Measurements from ENCODE around the gene GFAP. TPM values are rescaled to one million over a fixed set of nuclear protein-coding genes. Genes with fewer than 3 reads are reported as not detected.
A peak's percentile ranks its signal among the peaks of the same experiment; 100 is the strongest.

Gene GFAP
- total RNA-seq, 1 donor from 2014 or later: 155 TPM

DNA sequence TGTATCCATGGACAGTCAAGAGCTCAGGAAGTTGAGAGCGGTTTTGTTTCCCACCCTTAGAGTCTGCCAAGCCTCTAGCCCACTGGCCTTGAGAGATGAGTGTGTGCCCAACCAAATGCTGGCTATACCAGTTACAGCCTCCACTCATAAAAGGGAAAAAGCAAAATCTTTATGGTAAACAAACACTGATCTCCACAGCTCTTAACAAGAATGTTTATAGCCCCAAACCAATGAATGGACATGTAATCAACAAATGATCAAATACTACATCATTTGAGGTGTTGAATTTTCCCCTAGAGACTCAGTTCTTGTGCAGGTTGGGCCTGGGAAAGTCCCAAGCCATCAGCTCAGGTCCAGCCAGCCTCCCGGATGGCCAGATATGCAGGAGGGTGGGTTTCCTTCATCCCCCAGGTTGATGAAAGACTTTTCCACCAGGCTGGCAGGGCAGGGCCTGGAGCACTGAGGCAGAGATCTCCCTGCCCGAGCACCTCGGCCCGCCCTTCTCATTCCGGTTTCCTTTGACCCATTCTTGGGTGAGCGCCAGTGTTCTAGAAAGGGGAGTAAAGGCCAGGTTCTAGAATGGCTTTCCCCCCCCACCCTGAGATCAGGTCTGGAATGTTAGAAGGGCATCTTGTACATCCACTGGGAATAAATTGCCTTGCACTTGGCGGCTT, 12.2 kb downstream of the GFAP start:
- FAIRE-seq (no peak), DNase-seq (ENCODE audit: low spot score in 2 of 2) (no peak)

DNA sequence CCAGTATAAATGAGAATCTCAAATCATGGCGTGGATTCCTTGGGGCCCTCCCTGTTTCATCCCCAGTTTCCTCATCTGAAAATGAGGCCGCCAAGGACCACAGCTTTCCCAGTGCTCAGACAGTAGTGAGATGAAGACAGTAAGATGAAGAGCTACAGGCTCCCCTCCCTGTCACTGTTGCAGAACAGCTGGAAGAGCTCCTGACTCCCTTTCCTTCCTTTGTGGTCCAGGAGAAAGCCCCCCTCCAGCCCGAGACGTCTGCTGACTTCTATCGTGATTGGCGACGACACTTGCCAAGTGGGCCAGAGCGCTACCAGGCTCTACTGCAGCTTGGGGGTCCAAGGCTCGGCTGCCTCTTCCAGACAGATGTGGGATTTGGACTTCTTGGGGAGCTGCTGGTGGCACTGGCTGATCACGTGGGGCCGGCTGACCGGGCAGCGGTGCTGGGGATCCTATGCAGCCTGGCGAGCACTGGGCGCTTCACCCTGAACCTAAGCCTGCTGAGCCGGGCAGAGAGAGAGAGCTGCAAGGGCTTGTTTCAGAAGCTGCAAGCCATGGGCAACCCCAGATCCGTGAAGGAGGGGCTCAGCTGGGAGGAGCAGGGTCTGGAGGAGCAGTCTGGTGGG, 13.1 kb downstream of the GFAP start:
- DNase-seq (ENCODE audit: low spot score in 2 of 2): no peak
- FAIRE-seq: no peak

DNA sequence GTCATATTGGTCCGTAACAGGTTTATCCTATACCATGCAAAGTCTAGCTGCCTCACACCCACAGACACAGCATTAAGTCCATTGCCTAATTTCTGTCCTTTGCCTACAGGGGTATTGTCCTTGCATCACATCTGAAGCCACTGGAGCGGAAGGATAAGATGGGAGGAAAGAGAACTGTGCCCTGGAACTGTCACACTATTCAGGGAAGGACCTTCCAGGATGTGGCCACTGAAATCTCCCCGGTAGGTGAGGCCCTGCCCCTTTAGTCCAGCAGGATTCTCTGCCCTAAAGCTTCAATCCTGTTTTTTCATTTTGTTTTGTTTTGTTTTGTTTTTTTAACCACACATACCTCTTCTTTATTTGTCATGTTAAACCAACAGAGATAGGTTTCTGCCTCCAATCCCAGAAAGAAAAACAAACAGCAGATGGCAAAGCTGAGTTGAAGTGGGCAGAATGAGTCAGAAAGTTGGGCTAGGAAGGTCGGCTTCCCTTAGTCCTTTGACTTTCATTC, 13.8 kb downstream of the GFAP start:
- no peak for FAIRE-seq
- DNase-seq (ENCODE audit: low spot score in 2 of 2): no peak

DNA sequence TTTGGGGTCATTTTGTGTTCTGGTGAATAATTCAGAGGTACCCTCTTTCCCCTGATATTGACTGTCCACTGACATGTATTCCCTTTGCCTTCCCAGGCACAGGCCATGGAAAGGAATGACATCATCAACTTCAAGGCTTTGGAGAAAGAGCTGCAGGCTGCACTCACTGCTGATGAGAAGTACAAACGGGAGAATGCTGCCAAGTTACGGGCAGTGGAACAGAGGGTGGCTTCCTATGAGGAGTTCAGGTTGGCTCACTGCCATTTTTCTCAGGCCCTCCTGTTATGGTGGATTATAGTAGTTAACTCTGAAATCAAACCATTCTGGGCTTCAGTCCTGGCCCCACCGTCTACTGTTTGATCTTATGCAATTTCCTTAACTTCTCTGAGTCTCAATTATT, 14.4 kb downstream of the GFAP start:
- no peak for DNase-seq (ENCODE audit: low spot score in 2 of 2)
- FAIRE-seq: no peak

DNA sequence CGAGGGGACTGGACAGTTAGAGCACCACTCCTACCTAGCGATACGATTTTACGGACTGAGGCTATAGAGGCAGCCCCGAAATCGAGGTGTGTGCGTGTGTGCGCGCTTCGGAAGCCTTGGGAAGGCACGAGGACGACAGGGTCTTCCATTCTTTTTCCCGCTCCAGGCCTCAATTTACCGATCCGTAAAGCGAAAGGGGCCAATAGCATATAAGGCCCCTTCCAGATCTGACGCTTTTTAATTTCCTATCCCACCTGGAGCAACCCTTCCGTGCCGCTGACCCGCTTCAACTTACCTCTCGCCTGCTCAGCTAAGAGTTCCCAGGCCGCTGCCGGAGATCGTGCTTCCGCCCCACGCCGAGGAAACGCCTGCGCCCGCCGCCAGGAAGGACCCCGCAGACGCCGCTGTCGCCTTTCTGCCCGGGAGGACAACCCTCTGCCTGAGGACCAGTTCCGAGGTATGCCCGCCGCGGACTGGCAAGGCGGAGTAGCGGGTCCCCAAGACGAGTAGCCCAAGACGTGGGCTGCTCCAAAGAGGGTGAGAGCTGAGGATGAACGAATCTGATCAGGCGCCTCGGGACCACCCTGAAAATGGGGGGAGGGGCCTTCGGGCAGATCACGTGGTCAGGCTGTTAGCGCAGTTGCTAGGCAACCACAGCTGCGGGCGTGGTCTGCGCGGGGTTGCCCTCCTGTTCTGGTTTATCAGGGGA, 16.1 kb downstream of the GFAP start, which contains the start of gene EFTUD2:
EFTUD2 (minus strand) TSS at position 372 of the 709 bp plus-strand sequence. CDS start 4,924 bp downstream, outside the sequence.
- DNase-seq (ENCODE audit: low spot score in 2 of 2): peak; percentile 81 to 87
- FAIRE-seq: no peak

DNA sequence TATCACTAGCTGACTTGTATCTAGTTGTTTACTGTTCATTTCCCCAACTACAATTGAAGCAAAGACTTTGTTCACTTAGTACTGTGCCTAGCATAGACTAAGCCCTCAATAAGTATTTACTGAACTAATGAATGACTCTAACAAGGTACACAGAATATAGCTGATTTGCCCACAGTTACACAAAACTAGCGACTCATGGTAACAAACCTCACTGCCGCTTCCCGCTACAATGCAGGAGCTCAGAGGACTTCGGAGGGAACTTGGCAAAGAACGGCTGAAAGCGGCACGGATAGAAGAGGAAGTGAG, 16.6 kb downstream of the GFAP start:
- DNase-seq (ENCODE audit: low spot score in 2 of 2) (no peak), FAIRE-seq (no peak)

DNA sequence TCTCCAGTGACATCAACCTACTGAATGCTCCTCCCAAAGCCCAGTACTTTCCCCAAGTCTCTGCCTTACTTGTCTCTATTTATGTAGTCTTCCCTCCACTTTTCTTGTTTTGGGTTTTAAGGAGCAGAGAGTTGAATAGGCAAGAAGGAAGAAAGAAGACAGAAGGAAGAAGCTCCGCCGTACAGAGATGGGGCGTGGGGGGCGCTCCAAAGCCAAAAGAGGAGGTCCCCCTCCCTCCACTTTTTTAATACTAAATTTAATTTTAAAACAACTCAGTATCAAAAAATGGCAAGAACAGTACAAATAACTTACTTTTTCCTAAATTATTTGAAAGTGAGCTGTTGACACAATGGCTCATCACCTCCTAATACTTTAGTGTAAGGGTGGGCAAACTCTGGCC, 20.7 kb downstream of the GFAP start:
- FAIRE-seq: no peak

DNA sequence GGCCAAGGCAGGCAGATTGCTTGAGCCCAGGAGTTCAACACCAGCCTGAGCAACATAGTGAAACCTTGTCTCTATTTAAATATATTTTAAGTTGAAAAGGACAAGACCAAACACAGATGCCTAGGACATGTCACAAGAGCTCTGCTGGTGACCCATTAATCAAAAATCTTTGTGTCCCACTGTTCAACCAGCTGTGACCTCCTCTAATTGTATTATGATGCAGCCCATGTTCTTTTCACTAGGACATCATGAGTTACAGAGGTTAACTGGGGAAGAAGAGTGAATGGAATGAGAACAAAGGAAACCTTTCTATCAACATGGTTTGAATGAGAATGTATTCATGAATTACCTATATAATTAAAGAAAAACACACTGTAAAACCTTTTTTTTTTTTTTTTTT, 23.1 kb downstream of the GFAP start:
- DNase-seq (ENCODE audit: low spot score in 2 of 2): no peak
- FAIRE-seq: no peak

More for the DNA sequence above, 20.7 kb downstream of the GFAP start:
- DNase-seq (ENCODE audit: low spot score in 2 of 2): no peak

DNA sequence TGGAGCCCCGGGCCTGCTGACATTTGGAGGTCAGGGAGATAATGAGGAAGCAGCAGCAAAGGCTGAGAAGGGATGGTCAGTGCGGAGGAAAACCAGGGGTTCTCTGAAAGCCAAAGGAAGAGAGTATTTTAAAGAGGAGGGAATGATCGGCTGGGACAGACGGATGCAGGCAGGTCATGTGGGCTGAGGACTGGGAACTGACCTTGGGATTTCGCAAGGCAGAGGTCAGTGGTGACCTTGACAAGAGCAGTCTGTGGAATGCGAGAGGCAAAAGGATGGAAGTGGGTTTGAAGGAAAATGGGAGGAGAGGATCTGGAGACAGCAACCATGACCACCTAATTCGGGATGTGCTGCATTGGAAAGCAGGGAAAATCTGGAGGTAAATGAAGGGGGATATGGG, 26.3 kb downstream of the GFAP start:
- FAIRE-seq (no peak), DNase-seq (ENCODE audit: low spot score in 2 of 2) (no peak)

DNA sequence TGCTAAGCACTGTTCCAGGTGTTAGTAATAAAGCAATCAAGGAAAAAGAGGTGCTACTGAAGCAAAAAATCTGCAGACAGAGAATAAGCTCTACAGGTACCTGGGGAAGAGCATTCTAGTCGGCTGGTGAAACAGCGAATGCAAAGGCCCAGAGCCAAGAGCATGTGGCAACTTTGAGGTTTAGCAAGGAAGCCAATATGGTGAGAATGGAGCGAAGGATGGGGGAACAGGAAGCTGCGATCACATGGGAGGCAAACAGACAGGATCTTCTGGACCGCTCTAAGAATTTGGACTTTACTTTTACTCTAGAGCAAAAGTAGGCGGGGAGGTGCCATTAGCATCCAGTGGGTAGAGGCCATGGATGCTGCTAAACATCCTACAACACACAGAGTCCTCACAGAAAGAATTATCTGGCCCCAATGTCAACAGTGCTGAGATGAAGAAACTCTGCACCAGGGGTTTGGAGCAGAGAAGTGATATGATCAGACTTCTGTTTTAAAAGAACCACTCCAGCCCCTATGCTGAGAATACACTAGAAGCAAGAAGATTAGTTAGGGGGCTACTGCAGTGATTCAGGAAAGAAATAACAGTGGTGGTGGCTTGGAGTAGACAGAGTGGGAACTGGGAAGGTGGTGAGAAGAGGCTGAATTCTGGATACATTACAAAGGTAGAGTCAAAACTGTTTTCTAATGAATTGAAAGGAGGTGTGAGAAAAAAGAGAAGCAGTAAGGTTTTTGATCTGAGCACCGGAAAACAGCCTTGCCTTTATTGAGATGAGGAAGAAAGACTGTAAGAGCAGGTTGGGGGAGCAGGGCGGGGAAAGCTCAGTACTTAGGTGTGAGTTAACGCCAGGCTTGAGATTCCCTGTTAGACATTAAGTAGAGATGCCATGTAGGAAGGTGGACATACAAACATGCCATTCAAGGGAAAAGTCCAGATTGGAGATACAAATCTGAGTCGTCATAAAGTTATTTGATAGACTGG, 27.0 kb downstream of the GFAP start:
- FAIRE-seq: no peak
- DNase-seq (ENCODE audit: low spot score in 2 of 2): no peak

DNA sequence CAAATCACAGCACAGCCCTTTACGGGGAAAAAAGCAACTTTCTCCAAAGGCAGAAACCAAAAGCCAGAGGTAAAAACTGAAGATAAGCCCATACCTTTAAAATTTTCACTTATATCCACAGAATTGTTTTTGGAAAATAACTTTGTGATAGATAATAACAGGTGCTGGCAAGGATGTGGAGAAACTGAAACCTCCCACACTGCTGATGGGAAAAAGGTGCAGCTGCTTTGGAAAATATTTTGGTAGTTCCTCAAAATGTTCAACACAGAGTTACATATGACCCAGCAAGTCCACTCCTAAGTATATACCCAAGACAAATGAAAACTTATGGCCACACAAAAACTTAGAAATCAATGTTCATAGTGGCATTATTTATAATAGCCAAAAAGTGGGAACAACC, 28.3 kb downstream of the GFAP start:
- no peak for DNase-seq (ENCODE audit: low spot score in 2 of 2)
- no peak for FAIRE-seq

DNA sequence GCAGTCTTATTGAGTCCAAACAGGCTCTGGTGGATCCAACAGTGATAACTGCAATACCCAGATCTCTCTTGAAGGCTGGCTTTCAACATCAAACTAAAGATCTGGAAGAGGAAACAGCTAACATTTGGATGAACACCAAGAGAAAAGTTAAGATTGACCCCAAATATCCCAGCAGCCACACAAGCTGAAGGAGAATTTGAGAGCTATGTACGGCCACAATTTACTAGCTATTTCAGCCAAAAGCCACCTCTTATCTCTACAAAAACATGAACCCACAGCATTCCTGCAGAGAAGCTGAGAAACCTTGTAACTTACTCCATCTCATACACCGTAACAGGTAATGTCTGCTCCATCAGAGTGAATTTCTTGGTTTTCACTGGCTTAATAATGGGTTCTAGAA, 30.4 kb downstream of the GFAP start:
- FAIRE-seq: no peak
- no peak for DNase-seq (ENCODE audit: low spot score in 2 of 2)

DNA sequence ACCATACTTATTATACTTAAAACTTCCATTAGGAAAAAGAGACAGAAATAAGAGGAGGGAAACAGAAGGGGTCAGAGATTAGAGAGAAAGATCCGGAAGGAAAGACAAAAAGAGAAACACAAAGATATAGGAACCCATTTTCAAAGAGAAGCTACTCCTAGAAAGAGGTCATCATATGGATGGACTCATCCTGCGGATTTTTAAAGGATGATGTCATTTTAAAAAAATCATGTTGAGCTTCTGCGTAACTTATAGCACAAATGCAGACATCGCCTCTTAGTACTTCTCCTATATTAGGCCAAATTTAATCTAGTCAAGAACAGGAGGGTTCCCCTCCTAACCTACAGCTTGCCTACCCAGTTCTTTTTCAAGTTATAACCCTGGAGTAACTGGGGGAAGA, 34.2 kb downstream of the GFAP start:
- FAIRE-seq (no peak), DNase-seq (ENCODE audit: low spot score in 2 of 2) (no peak)

DNA sequence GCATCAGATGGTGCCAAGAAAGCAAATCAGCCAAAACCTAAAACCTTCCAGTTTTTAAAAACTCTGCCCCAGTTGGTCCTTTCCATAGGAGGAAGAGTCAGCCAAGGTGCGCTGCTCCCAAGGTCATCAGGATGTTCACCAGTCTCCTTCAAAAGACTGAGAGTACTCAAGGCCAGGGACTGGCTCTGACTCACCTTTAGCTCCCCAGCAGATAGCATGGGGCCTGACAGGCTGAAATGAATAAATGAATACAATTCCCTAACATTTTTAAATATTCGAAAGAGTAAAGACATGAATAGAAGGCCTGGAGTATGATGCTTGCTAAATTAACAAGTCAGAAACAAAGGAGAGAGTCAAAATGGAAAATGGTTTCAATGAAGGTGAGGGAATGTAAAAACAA, 35.2 kb downstream of the GFAP start:
- FAIRE-seq (no peak), DNase-seq (ENCODE audit: low spot score in 2 of 2) (no peak)

DNA sequence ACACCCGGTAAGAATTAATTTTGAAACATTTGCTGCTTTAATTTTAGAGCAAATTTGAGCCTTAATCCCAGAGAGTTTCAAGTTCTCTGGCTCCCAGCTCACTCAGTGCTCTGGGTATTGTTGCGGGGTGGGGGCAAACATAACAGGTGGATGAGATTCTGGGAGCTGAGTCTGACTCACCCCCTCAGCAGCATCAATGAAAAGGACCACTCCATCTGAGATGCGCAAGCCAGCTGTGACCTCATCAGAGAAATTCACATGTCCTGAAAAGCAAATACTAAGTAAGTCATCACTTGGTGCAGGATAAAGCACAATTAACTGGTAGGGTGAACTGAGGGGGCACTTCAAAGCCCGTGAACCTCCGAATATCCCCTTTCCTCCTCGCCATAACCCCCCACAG, 35.9 kb downstream of the GFAP start:
- FAIRE-seq (no peak), DNase-seq (ENCODE audit: low spot score in 2 of 2) (no peak)

DNA sequence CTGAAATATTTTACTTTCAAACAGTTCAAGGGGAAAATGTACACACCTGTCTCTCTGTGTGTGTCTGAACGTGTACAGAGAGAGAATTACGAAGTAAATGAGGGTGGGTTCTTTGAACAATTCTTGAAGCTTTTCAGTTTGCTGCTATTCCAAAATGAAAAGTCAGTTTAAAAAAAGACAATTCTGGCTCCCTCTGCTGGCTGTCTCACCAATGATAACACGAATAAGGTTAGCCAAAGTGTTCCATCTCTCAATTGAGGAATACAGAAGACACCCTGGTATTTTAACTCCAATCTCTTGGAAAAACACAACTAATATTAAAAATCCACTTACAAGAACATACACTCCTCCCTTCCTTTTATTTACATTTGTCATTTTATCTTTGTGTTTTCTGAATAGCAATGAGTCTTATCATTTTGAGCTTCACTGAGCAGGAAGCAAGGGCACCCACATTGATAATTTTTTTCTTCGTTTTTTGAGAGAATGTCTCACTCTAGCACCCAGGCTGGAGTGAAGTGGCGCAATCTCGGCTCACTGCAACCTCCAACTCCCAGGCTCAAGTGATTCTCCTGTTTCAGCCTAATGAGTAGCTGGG, 36.6 kb downstream of the GFAP start:
- DNase-seq (ENCODE audit: low spot score in 2 of 2): peak in 1 of 2 donors; percentile 47
- no peak for FAIRE-seq

DNA sequence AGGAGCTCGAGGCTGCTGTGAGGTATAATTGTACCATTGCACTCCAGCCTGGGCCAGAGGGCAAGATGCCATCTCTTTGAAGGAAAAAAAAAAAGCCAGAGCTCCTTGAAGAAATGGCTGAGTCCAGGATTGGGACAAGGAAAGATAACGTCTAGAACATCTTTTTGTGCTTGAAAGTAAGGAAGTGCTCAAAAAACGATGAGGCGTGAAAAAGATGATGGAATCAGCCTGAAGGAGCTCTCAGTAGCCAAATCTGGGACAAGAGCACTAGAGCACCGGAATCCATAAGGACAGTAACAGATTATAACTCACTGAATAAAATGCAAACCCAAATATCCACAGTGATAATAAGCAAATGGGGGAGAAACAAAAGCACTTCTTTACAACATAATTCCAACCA, 38.2 kb downstream of the GFAP start:
- DNase-seq (ENCODE audit: low spot score in 2 of 2): no peak
- no peak for FAIRE-seq

DNA sequence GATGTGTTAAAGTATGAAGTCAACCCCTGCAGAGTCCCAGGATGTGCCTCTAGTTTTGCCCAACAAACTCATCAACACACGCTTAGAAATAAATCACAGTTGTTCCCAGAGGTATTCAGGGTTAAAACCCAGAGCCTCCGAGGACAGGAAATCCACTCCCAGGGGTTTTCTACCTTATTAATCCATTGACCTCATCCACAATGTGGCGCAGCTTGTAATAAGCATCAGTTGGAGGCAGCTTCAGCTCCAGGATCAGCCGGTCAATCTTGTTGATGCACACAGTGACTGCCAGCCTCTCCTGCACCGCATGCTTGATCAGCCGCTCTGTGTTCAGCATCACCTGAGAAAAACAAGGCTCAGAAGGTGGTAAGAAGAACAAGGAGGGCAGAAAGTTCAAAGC, 39.5 kb downstream of the GFAP start:
- FAIRE-seq (no peak), DNase-seq (ENCODE audit: low spot score in 2 of 2) (no peak)

DNA sequence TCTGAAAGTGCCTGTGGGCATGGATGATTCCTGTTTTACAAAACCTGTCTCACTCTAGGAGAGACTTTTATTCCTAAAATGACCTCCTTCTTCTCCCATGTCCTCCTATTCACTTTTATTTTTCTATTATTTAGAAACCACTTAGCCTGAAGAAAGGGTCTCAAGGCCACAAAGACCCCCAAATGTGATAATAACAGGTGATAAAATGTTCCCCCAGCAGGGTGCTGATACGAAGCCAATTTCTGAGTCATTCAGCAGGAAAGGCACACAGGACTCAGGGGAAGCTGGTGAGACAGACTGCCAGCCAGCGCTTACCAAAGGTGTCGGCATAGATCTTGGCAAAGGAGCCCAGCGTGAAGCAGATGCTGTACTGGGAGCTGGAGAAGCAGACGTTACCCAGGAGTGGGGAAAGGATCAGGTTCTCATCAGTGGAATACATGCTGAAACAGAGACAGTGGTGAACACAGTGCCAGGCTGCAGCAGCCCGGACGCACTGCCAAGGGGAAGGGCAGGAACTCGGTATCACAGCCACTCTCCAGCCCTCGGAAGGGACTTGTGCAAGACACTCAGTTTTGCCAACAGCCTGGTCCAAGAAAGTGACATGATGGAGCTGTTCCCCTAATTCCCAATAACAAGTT, 43.0 kb downstream of the GFAP start:
- DNase-seq (ENCODE audit: low spot score in 2 of 2) (no peak), FAIRE-seq (no peak)

DNA sequence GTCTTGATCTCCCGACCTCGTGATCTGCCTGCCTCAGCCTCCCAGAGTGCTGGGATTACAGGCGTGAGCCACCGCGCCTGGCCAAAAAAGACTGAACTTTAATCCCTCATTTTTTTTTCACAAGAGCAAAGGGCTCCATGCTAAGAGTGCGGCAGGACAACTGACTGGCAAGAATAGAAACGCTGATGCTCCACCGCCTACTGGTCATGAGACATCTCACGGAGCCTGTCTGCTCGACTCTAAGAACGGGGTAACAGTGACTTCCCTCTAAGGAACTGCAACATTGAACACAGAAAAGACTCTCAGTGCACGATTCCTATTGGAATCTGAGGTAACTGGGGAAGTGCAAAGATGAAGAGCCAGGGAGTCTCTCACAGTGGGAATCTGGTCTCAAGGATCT, 43.7 kb downstream of the GFAP start:
- no peak for FAIRE-seq
- no peak for DNase-seq (ENCODE audit: low spot score in 2 of 2)

Measured in frontal cortex (tissue), 4 donors.